PC-3 (cell line): ENCODE measurements around the gene HECTD2. TPM values are rescaled to one million over a fixed set of nuclear protein-coding genes. Genes with fewer than 3 reads are reported as not detected.
"Not testable (repeated sequence)": the region's sequence is repeated elsewhere in the genome, so short reads cannot be mapped to it uniquely, and the experiment has no call there.

ENCODE experiments used
- ATAC-seq: fragments of 200-7000 bp; cut with Tn5 transposase; 2 replicates; pipeline ENCODE4 v1.9.1; 2020; ENCODE audit warnings: mild to moderate bottlenecking, moderate library complexity
- BruUV-seq: library from RNA; stranded (reverse); fragments of 400-500 nt; replicated peaks from 2 replicates; lab custom pipeline; 2021; lab: Mats Ljungman, UMichigan
- CTCF ChIA-PET: fragments of 300-600 bp; sonication (Branson Sonifier 250); formaldehyde crosslinking; loops from one replicate; lab custom pipeline; 2022; ENCODE audit warnings: antibody characterized with exemption; lab: Charles Lee
- POLR2A ChIA-PET: fragments of 300-600 bp; sonication (Branson Sonifier 250); formaldehyde crosslinking; loops from one replicate; lab custom pipeline; 2022; ENCODE audit warnings: antibody characterized with exemption; ENCODE audit not compliant: unreplicated experiment; lab: Charles Lee
- DNase-seq: peaks from one replicate; pipeline ENCODE4 v3.0.0-alpha.2; 2015
- H2AFZ ChIP-seq: fragments of 300-600 bp; sonication (generic); 2 replicates; pipeline ENCODE4 v1.6.0; 2016; ENCODE audit warnings: antibody characterized with exemption, low read length
- H3F3A ChIP-seq: fragments of 300-600 bp; sonication (generic); one replicate; pipeline ENCODE4 v1.6.0; 2017; ENCODE audit warnings: antibody characterized with exemption, low read length, control low read depth, mild to moderate bottlenecking; ENCODE audit not compliant: unreplicated experiment
- H3K27ac ChIP-seq: fragments of 300-600 bp; sonication (generic); 2 replicates; pipeline ENCODE4 v1.5.1; 2016; ENCODE audit warnings: mild to moderate bottlenecking, low read length
- H3K27me3 ChIP-seq: fragments of 300-600 bp; sonication (generic); 2 replicates; pipeline ENCODE4 v1.6.1; 2016; ENCODE audit warnings: low read length, mixed read lengths
- H3K36me3 ChIP-seq: fragments of 300-600 bp; sonication (generic); 2 replicates; pipeline ENCODE4 v1.6.1; 2016; ENCODE audit warnings: low read depth, mixed run types, low read length, mixed read lengths
- H3K4me1 ChIP-seq: fragments of 300-600 bp; sonication (generic); 2 replicates; pipeline ENCODE4 v1.5.1; 2016; ENCODE audit warnings: low read length; ENCODE audit not compliant: insufficient read depth
- H3K4me2 ChIP-seq: fragments of 300-600 bp; sonication (generic); 2 replicates; pipeline ENCODE4 v1.6.0; 2016; ENCODE audit warnings: low read length
- H3K4me3 ChIP-seq: fragments of 300-600 bp; sonication (generic); 2 replicates; pipeline ENCODE4 v1.5.1; 2016; ENCODE audit warnings: mild to moderate bottlenecking, low read length, mixed read lengths
- H3K79me2 ChIP-seq: fragments of 300-600 bp; sonication (generic); 2 replicates; pipeline ENCODE4 v1.6.1; 2017; ENCODE audit warnings: low read length, mixed read lengths
- H3K9ac ChIP-seq: fragments of 300-600 bp; sonication (generic); 2 replicates; pipeline ENCODE4 v1.6.0; 2016; ENCODE audit warnings: mild to moderate bottlenecking, low read length
- H3K9me2 ChIP-seq: fragments of 300-600 bp; sonication (generic); replicated peaks from 2 replicates; pipeline ENCODE4 v1.6.1; 2016; ENCODE audit warnings: mixed run types, low read length, mixed read lengths
- H3K9me3 ChIP-seq: fragments of 300-600 bp; sonication (generic); 2 replicates; pipeline ENCODE4 v1.6.1; 2016; ENCODE audit warnings: low read length, mixed read lengths
- H4K20me1 ChIP-seq: fragments of 300-600 bp; sonication (generic); 2 replicates; pipeline ENCODE4 v1.6.1; 2016; ENCODE audit warnings: low read length, mixed read lengths
- CTCF ChIP-seq: fragments of 300-600 bp; sonication (generic); conservative IDR thresholded peaks from 2 replicates; pipeline ENCODE4 v1.5.1; 2017; ENCODE audit warnings: antibody characterized with exemption, low read depth, mild to moderate bottlenecking, low read length
- EZH2 ChIP-seq: fragments of 300-600 bp; sonication (generic); IDR thresholded peaks from one replicate; pipeline ENCODE4 v1.6.1; 2017; ENCODE audit warnings: antibody characterized with exemption, mild to moderate bottlenecking, low read length; ENCODE audit not compliant: unreplicated experiment
- EZH2phosphoT487 ChIP-seq: fragments of 300-600 bp; sonication (generic); IDR thresholded peaks from 2 replicates; pipeline ENCODE4 v1.6.1; 2018; ENCODE audit warnings: mild to moderate bottlenecking, antibody characterized with exemption, low read length, borderline replicate concordance
- intact Hi-C: fragments of 100-400 bp; cut with micrococcal nuclease; formaldehyde crosslinking; loops from 2 replicates; pipeline ENCODE4 v1.9.0; 2023
- total RNA-seq: library from RNA; depleted of rRNA; stranded (reverse); fragments of >200 nt; gene quantifications from 2 replicates; pipeline ENCODE4 v1.2.3, GENCODE V29; 2014

The HECTD2 gene
- total RNA-seq, 1 experiment from 2014 or later = 2.9 TPM

GRCh38 chr10:91558473-91558872 is 148.3 kb downstream of the HECTD2 start:
- Histone ChIP-seq H3K27ac (no peak overlapping the region), H3K9ac (no peak overlapping the region), H3K79me2 (no peaks in the 10 kb centered on the region), H3K36me3 (no peaks in the 10 kb centered on the region), H3K4me2 (no peak overlapping the region), H3K9me3 (no peaks in the 10 kb centered on the region), H3K9me2 (no peaks in the 10 kb centered on the region), H3F3A (no peaks in the 10 kb centered on the region), H3K4me3 (no peak overlapping the region), H2AFZ (no peak overlapping the region), H4K20me1 (no peaks in the 10 kb centered on the region), H3K27me3 (no peaks in the 10 kb centered on the region), H3K4me1 (0 out of 2 replicates have a peak, but pooled peaks cover 4% of the 10 kb centered on the region)
- ChIA-PET POLR2A (interaction anchor here (0.6 kb wide), 1 partner anchor 286 kb away, joined by 21 read pairs; no protein-coding TSS in a partner anchor), CTCF (interaction anchor here (0.6 kb wide), 1 partner anchor 67 kb away, joined by 8 read pairs; no protein-coding TSS in a partner anchor)
- ATAC-seq (no peak), DNase-seq (no peak)
- intact Hi-C loops = no loop called here
- TF ChIP-seq CTCF (no peak), EZH2phosphoT487 (no peak), EZH2 (no peak)
- BruUV-seq = no TSS peak

GRCh38 chr10:91559169-91559568 is 149.0 kb downstream of the HECTD2 start:
- Histone ChIP-seq H3K9me2 (no peaks in the 10 kb centered on the region), H3K9ac (no peak overlapping the region), H4K20me1 (no peaks in the 10 kb centered on the region), H3K79me2 (no peaks in the 10 kb centered on the region), H3K27ac (no peak overlapping the region), H3K4me2 (no peak overlapping the region), H3K27me3 (no peaks in the 10 kb centered on the region), H3F3A (no peaks in the 10 kb centered on the region), H3K9me3 (no peaks in the 10 kb centered on the region), H2AFZ (no peak overlapping the region), H3K4me1 (0 out of 2 replicates have a peak, but pooled peaks cover 4% of the 10 kb centered on the region), H3K36me3 (no peaks in the 10 kb centered on the region), H3K4me3 (no peak overlapping the region)
- ATAC-seq (no peak), DNase-seq (no peak)
- BruUV-seq = no TSS peak
- ChIA-PET CTCF (interaction anchor here (0.6 kb wide), 1 partner anchor 66 kb away, joined by 8 read pairs; no protein-coding TSS in a partner anchor), POLR2A (interaction anchor here (0.6 kb wide), 1 partner anchor 286 kb away, joined by 21 read pairs; no protein-coding TSS in a partner anchor)
- no peak for TF ChIP-seq EZH2phosphoT487
- TF ChIP-seq CTCF = no peak
- no peak for TF ChIP-seq EZH2
- intact Hi-C loops = no loop called here

- TF ChIP-seq EZH2 (no peak), EZH2phosphoT487 (no peak), CTCF (no peak)
- intact Hi-C loops = no loop called here
- Histone ChIP-seq H3K36me3 (no peaks in the 10 kb centered on the region), H3K27ac (no peak overlapping the region), H3K9me2 (no peaks in the 10 kb centered on the region), H3K4me2 (no peak overlapping the region), H3K27me3 (no peaks in the 10 kb centered on the region), H3K9me3 (no peaks in the 10 kb centered on the region), H3F3A (no peaks in the 10 kb centered on the region), H3K4me3 (no peak overlapping the region), H3K79me2 (no peaks in the 10 kb centered on the region), H3K4me1 (0 out of 2 replicates have a peak, but pooled peaks cover 4% of the 10 kb centered on the region), H2AFZ (no peak overlapping the region), H3K9ac (no peak overlapping the region), H4K20me1 (no peaks in the 10 kb centered on the region)
- no peak for DNase-seq
- ChIA-PET CTCF (no interaction called here), POLR2A (no interaction called here)
- BruUV-seq = no TSS peak
- no peak for ATAC-seq
Measured at GRCh38 chr10:91559750-91560149, 149.6 kb downstream of the HECTD2 start.

GRCh38 chr10:91560827-91561226 is 150.7 kb downstream of the HECTD2 start:
- H3K27ac ChIP-seq, intact Hi-C loops, H3K4me3 ChIP-seq, BruUV-seq, H3K79me2 ChIP-seq, H3K9me2 ChIP-seq, H3K9me3 ChIP-seq, POLR2A ChIA-PET, ATAC-seq, CTCF ChIA-PET, H2AFZ ChIP-seq, H3F3A ChIP-seq, H3K27me3 ChIP-seq, H3K4me1 ChIP-seq, H3K4me2 ChIP-seq, DNase-seq, H4K20me1 ChIP-seq, H3K36me3 ChIP-seq, H3K9ac ChIP-seq: not testable (repeated sequence)
